Chondrocyte (in vitro differentiated cells): ENCODE data around the gene C1orf116. TPM values are rescaled to one million over a fixed set of nuclear protein-coding genes. Genes with fewer than 3 reads are reported as not detected.

Experiments used
- DNase-seq: peaks from one replicate; pipeline ENCODE4 v3.0.0; 2021; ENCODE audit warnings: mixed read lengths, low spot score
- H3K27ac Mint-ChIP-seq: one replicate; pipeline ENCODE4 v1.8.0; 2021; ENCODE audit warnings: mild to moderate bottlenecking, moderate library complexity, mixed read lengths; ENCODE audit not compliant: unreplicated experiment
- H3K27me3 Mint-ChIP-seq: 2 replicates; pipeline ENCODE4 v1.8.0; 2021; ENCODE audit warnings: low read depth, mixed read lengths
- H3K36me3 Mint-ChIP-seq: 2 replicates; pipeline ENCODE4 v1.8.0; 2021; ENCODE audit warnings: low read depth, mixed read lengths
- H3K4me1 Mint-ChIP-seq: 2 replicates; pipeline ENCODE4 v1.8.0; 2021; ENCODE audit warnings: low read depth, mild to moderate bottlenecking, mixed read lengths
- H3K4me3 Mint-ChIP-seq: one replicate; pipeline ENCODE4 v1.8.0; 2021; ENCODE audit warnings: mild to moderate bottlenecking, moderate library complexity, mixed read lengths; ENCODE audit not compliant: unreplicated experiment
- H3K9me3 Mint-ChIP-seq: 2 replicates; pipeline ENCODE4 v1.8.0; 2021; ENCODE audit warnings: low read depth, mixed read lengths
- total RNA-seq: library from RNA; stranded (reverse); gene quantifications from 3 replicates; pipeline ENCODE4 v1.2.1, GENCODE V29; 2021
- TF ChIP-seq, protein P1 (sequence below): fragments of 200-600 bp; sonication (generic); IDR thresholded peaks from 2 replicates; pipeline ENCODE4 v1.5.0; 2021; ENCODE audit warnings: antibody characterized with exemption, mild to moderate bottlenecking, moderate library complexity

Gene C1orf116
- total RNA-seq, 1 donor from 2014 or later: 0.07 TPM

DNA sequence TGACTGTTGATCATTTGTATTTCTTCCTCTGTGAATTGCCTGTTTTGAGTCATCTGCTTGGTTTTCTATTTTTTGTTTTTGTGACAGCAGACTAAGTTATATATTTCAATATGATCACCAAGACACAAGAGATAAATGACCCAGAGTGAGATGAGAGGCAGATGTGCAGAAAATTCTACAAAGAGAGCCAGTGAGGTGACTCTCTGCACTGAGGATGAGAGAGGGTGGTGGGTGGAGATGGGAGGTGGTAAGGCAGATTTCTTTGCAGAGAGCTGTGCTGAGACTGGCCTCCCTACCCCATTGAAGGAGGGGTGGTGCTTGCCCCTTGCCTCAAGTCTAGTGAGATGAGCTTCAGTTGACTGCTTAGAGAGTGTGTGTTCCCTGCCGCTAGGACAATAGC lies 44.7 kb downstream of the C1orf116 start:
- peaks cover 2% of the 10 kb centered on the region for H3K36me3 Mint-ChIP-seq
- H3K27me3 Mint-ChIP-seq: peaks cover 62% of the 10 kb centered on the region
- H3K4me1 Mint-ChIP-seq: peaks cover 1% of the 10 kb centered on the region

DNA sequence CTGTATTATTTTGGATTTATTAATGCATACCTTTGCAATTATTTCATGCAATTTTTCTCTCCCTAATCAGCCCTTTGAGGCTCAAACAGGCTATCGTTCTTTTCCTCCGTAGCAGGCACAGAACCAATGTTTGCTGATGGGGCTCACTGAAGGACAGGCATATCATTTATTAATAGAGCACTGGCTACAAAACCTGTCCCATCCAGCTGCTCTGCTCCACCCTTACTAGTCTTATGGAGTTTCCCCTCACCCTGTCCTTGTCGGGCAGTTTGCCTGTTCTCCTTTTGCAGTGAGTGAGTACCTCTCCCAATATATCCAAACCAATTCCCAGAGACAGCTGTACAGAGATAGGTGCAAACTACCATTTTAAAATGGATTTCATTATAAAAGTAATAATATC lies 45.7 kb downstream of the C1orf116 start:
- H3K27me3 Mint-ChIP-seq: peaks cover 58% of the 10 kb centered on the region
- H3K4me1 Mint-ChIP-seq: no peaks in the 10 kb centered on the region
- no peak for DNase-seq
- no peak overlapping the region for H3K4me3 Mint-ChIP-seq
- TF ChIP-seq, protein P1, sequence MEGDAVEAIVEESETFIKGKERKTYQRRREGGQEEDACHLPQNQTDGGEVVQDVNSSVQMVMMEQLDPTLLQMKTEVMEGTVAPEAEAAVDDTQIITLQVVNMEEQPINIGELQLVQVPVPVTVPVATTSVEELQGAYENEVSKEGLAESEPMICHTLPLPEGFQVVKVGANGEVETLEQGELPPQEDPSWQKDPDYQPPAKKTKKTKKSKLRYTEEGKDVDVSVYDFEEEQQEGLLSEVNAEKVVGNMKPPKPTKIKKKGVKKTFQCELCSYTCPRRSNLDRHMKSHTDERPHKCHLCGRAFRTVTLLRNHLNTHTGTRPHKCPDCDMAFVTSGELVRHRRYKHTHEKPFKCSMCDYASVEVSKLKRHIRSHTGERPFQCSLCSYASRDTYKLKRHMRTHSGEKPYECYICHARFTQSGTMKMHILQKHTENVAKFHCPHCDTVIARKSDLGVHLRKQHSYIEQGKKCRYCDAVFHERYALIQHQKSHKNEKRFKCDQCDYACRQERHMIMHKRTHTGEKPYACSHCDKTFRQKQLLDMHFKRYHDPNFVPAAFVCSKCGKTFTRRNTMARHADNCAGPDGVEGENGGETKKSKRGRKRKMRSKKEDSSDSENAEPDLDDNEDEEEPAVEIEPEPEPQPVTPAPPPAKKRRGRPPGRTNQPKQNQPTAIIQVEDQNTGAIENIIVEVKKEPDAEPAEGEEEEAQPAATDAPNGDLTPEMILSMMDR: no peak
- H3K9me3 Mint-ChIP-seq: no peaks in the 10 kb centered on the region
- H3K36me3 Mint-ChIP-seq: peaks cover 2% of the 10 kb centered on the region
- H3K27ac Mint-ChIP-seq: no peak overlapping the region

More for the DNA sequence above, 44.7 kb downstream of the C1orf116 start:
- no peak overlapping the region for H3K4me3 Mint-ChIP-seq
- TF ChIP-seq, protein P1: no peak
- no peaks in the 10 kb centered on the region for H3K9me3 Mint-ChIP-seq
- H3K27ac Mint-ChIP-seq: no peak overlapping the region
- DNase-seq: no peak

DNA sequence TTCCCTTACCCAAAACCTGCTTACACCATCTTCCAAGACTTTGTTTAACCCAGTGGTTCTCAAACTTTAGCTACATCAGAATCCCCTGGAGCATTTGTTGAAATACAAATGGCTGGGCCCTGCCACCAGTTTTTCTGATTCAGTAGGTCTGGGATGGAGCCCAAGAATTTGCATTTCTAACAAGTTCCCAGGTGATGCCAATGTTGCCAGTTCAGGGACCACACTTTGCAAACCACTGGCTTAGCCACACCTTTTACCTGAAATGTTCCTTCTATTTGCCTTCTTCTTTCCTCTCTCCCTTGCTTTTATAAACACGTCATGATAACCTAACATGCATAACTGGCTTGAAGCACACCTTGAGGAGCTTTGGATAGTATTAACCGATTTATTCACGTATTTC lies 46.2 kb downstream of the C1orf116 start:
- Mint-ChIP-seq H3K36me3 (peaks cover 2% of the 10 kb centered on the region), H3K27me3 (peaks cover 57% of the 10 kb centered on the region), H3K4me3 (no peak overlapping the region), H3K9me3 (no peaks in the 10 kb centered on the region), H3K4me1 (no peaks in the 10 kb centered on the region), H3K27ac (no peak overlapping the region)
- TF ChIP-seq, protein P1: no peak
- DNase-seq: no peak

DNA sequence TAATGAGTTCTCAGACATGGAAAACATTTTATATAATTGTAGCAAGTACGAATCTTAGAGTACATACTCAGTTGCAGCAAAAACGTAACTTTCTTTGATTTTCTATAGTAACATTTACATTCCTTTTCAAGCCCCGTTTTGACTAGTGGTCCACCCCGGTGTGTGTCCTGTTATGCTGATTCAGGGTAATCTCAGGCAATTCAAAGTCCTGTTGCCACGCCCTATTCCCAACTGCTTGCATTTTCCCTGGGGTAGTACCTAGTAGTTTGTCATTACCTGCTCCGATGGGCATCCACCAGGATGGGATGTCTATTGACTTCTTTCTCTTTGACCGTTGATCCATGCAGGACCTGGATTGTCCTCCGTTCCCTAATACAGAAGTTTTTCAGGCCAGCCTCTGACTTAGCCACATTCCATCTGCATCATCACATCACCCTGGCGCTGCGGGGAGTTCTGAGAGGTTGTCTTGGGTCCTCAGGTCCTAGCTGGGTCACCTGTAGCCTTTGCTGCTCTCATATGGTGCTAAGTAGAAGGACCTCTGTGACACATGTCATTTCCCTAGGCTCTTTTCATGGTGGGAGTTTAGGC lies 47.3 kb downstream of the C1orf116 start:
- no peak overlapping the region for H3K4me3 Mint-ChIP-seq
- no peaks in the 10 kb centered on the region for H3K4me1 Mint-ChIP-seq
- no peak for DNase-seq
- peaks cover 56% of the 10 kb centered on the region for H3K27me3 Mint-ChIP-seq
- H3K9me3 Mint-ChIP-seq: no peaks in the 10 kb centered on the region
- peaks cover 2% of the 10 kb centered on the region for H3K36me3 Mint-ChIP-seq
- TF ChIP-seq, protein P1: no peak
- no peak overlapping the region for H3K27ac Mint-ChIP-seq

DNA sequence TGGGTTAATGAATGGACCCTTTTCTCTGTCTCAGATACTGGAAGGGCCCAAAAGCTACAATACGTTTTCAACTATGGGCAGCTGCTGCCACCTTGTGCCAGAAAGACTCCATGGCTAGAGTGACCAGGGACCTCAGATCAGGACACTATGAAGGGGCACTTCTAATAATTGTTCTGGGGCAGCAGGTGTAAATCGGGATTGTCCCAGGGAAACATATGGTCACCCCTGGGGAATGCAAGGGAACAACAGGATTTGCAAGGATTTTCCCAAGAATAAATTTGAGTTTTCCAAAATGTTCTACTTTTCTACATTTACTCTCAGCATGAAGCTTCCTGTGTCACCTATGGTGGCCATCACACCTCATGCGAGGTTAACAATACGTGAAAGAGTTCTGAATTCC lies 50.3 kb downstream of the C1orf116 start:
- Mint-ChIP-seq H3K4me1 (no peaks in the 10 kb centered on the region), H3K36me3 (no peaks in the 10 kb centered on the region), H3K9me3 (no peaks in the 10 kb centered on the region), H3K27me3 (peaks cover 56% of the 10 kb centered on the region), H3K27ac (no peak overlapping the region), H3K4me3 (no peak overlapping the region)
- TF ChIP-seq, protein P1: peak; percentile 84
- DNase-seq: no peak
